GM21723 (cell line): Measurements from ENCODE around the gene RASSF4.

Source experiments
- ATAC-seq: cut with Tn5 transposase; IDR thresholded peaks from one replicate; pipeline ENCODE4 v1.9.1; 2021; ENCODE audit warnings: mild to moderate bottlenecking, moderate library complexity; ENCODE audit not compliant: unreplicated experiment

The RASSF4 gene

GRCh38 chr10:44961931-44962750 lies 2.5 kb downstream of the RASSF4 start:
- ATAC-seq = no peak

- ATAC-seq = peak; percentile 24
Observed at GRCh38 chr10:44962870-44963738, 3.5 kb downstream of the RASSF4 start.

DNA sequence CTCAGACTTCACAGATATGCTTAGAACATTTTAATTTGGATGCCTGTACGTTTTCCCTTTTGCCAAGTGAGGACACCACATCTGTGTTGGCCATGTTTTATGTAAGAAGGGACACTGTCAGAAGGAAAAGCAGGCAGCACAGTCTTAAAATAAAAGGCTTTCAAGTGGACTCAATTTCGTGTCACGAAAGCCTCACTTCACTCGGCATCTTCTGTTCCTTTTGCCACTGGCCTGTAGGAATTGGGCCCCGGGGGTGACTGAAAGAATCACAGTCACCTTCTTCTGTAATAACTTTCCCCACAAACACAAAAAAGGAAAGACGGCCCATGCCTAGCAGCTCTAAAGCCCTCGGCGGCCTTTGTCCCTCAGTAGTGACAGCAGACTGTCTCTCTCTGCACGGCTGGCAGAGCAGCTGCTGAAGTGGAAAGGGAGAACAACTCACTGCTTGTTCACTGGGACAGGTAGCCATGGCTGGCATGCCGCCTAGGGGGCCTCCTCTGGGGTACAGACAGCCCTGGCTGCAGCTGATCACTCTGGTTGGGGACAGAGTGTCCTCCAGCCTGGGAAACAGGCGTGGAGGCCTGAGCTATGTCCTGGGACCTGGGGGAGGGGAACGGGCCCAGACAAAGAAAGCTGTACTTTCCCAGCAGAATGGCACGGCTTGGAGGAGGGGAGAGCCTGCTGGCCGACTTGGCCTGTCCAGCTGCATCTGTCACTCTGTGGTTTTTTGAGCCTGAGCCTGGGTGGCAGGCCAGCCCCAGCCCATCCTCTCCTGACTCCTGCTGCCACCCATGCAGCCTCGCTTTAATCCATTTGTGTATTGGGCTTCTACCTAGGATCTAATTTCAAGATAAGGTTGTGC lies 4.4 kb downstream of the RASSF4 start:
- ATAC-seq = no peak

DNA sequence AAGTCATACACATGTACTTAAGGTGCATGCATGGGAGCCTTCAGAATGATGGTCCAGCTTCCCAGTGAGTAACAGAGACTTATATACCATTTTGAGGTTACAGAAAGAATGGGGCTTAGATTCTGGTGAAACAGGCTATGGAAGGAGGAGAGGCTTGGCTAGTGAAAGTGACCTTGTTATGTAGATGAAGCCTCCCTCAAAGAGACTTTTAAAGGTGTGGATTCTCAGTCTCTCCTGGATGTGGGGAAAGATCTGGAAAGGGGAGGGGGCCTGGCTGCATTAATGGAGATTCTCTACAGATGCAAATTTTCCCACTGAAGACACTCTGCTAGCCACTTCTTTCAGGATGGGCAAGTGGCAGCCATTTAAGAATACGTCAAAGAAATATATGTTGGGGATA lies 5.5 kb downstream of the RASSF4 start:
- no peak for ATAC-seq

DNA sequence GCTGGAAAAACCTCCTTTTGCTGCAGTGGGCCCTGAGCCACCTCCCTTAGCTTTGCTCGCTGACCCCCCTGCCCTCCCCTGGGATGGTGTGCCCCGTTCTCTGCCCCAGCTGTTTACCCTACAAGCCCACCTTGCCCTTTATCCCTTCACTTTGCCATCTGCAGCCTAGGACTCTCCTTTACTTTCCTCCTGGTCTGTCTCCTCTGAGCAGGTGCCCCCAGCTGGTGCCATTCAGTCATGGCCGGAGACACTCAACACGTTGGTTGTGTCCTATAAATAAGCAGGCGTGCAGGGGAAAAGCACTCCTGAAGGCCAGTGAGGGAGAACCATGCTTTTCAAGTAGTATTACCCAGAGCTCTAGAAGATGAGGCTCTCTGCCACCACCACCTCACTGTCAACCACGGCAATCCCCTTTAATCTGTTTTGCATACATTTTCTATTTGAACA lies 6.1 kb downstream of the RASSF4 start:
- peak; percentile 27 for ATAC-seq

GRCh38 chr10:44966129-44966815 lies 6.7 kb downstream of the RASSF4 start:
- ATAC-seq = peak; percentile 30

DNA sequence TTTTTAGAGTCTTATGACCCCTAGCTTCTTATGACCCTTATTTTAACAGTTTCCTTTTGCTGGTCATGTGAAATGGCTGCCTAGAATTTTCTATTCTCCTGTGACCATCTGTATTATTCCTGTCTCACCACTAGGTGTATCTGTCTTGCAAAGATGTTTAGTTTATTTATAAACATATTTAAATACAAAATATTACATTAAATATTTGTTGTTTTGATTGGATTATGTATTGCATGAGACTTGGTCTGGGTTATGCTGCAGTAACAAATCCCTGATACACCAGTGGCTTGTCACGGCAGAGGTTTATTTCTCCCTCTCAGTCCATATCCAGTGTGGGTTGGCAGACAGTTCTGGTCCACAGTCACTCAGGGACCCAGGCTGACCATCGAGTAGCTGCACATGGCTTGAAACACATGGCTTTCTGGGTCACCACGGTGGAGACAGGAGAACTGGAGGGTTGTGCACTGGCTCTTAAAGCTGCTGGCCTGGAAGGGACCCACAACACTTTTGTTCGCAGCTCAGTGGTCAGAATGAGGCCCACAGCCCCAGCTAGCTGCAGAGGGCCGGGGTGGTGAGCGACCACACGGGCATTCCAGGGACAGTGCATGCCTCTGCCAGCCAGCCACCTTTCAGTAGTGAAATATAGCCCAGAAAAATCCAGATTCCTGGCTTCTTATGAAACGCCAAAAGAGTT lies 7.4 kb downstream of the RASSF4 start:
- ATAC-seq = no peak

GRCh38 chr10:44967616-44968015 lies 8.0 kb downstream of the RASSF4 start:
- ATAC-seq = no peak

DNA sequence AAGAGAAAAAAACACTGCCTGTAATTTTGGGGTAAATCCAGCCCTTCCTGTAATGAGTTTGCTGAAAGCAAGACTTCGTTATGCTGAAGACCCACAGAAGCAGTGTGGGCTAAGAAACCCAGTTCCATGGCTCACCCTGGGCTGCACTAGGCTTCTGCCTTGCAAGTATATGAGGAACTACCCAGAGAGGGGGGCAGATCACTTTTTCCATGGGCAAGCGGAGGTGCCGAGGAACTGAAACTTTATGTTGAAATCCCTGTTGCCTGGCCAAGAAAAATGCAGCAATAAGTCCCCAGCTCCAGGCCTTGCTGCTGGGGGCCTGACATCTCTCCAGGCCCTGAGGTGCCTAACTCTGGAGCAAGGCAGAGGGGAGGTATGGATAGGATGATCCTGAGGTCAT lies 8.5 kb downstream of the RASSF4 start:
- no peak for ATAC-seq

DNA sequence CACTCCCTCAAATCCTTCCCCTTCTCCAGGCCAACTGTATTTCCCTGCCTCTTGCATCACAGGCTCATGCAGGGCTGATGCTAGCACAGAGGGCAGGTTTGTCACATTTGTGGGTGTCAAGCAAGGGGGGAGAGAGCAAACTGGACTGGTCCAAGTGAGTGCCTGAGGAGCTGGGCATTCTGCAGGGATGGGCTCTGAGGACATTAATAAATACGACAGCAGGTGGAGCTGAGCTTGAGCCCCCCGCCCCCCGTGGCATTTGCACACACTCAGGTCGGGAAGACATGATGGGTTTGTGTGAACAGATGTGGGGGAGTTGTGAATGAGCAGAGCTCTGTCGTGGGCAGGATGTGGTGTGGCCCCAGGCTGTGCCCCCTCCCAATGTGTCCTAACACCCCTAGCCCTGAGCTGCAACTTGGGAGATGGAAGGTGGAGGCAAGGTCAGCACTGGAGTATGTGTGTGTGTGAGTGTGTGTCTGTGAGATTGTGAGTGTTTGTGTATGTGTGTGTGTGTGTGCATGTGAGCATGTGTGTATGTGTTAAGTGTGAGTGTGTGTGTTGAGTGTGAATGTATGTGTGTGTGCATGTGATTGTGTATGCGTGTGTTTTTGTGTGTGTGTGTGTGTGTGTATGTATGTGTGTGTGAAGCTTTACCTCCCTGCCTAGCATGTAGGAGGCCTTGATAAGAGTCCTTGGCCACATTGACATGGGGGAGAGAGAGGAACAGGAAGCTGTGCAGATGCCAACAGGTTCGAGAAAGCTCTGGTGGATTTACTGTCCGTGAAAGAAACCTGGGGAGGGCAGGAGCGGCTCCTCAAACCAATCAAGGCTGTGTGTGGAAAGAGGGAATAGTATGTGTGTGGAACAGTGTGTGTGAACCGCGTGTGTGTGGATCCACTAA lies 9.1 kb downstream of the RASSF4 start:
- ATAC-seq = no peak

DNA sequence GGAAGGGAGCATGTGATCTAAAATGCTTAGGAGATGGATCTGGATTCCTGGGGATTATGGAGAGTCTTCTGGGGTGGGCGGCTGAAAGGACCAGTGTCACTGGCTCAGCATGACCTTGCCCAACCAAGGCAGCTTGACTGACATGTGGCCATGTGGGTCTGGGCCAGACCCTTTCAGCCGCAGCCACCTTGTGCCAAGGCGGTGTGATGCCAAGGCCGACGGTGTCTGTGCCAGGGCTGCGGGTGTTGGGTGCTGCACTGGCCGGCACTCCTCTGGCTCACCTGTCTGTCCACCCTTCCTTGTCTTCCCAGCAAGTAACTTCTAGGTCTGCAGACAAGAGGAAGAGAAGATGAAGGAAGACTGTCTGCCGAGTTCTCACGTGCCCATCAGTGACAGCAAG lies 10.3 kb downstream of the RASSF4 start:
- no peak for ATAC-seq

- ATAC-seq = no peak
Observed at GRCh38 chr10:44970812-44971395, 11.3 kb downstream of the RASSF4 start.

GRCh38 chr10:44971434-44971833 lies 11.8 kb downstream of the RASSF4 start:
- ATAC-seq = no peak

DNA sequence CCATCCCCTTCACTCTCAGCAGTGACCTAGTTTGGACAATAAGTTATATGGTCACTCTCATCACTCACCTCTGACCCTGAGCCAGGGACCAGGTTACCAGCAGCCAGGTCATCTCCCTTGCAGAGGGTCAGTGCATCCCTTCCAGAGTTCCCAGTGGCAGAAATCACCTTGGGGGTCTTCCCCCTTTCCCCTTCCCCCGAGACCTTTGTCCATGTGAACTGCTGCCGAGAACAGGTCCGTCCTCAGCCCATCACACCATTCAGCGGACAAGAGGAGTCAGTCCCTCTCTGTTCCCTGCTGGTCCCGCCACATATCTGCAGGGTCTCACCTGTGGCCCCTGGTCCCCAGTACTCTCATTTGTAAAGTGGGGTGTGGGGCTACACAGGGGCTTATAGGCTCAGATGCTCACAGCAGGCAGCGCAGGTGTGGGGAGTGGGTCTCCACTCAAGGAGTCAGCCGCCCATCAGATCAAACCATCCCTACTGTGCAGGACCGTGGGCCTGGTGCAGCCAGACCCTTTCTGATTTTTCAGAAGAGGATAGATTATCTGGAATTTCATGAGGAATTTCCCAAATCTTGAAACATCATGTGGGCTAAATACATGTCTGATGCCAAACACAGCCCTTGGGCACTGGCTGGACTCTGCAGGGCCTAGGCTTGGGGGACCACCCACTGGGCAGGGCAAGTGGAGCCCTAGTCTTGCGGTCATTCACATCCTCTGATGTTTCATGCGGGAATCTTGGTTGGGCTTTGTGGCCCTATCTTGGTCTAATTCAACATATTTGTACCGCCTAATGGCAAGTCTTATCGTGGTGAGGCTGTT lies 12.5 kb downstream of the RASSF4 start:
- no peak for ATAC-seq

DNA sequence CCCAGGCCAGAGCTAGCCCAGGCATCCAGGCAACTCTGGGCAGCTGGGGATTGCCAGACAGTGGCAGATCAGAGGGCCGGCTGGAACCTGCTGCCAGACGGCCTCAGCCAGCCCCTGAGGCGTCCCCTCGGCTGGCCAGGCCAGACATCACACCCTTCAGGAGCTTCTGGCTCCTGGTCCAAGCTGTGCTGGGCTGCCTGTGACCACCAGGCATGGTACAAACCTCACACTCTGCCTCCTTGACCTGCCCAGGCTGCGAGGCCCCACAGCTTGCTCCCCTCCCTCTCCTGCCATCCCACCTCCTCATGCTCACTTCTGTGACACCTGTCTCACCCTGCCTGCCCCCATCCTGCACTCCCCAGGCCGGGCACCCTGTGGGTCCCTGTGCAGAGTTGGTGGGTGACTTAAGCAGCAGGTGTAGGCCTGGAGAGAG lies 13.3 kb downstream of the RASSF4 start:
- ATAC-seq = no peak

- no peak for ATAC-seq
Observed at GRCh38 chr10:44973323-44974081, 13.9 kb downstream of the RASSF4 start.
